Lung (tissue), 12 donors: ENCODE measurements around the gene PARD6B. TPM values are rescaled to one million over a fixed set of nuclear protein-coding genes. Genes with fewer than 3 reads are reported as not detected.
A peak's percentile ranks its signal among the peaks of the same experiment; 100 is the strongest.

ENCODE experiments used
- ATAC-seq: fragments of 200-7000 bp; cut with Tn5 transposase; one replicate; pipeline ENCODE4 v1.9.1; 2020; ENCODE audit warnings: moderate number of reproducible peaks; ENCODE audit not compliant: insufficient read depth, low FRiP score
- DNase-seq, 3 donors: peaks; one replicate each; pipeline ENCODE4 v3.0.0-alpha.2; 2013 to 2017
- H3K27ac ChIP-seq, 2 donors: one replicate each; pipeline ENCODE4 v1.5.1; 2013; ENCODE audit warnings: mild to moderate bottlenecking in 2 of 2, moderate library complexity in 2 of 2, control low read depth in 1 of 2, inconsistent platforms in 1 of 2, low read depth in 1 of 2, low read length in 1 of 2
- H3K27me3 ChIP-seq, 3 donors: one replicate each; pipeline ENCODE4 v1.5.1; 2013; ENCODE audit warnings: low read length in 2 of 3; ENCODE audit not compliant: control insufficient read depth in 3 of 3, insufficient read depth in 3 of 3
- H3K36me3 ChIP-seq, 4 donors: one replicate each; pipeline ENCODE4 v1.5.1; 2013; ENCODE audit warnings: low read length in 4 of 4, mild to moderate bottlenecking in 1 of 4, moderate library complexity in 1 of 4; ENCODE audit not compliant: control insufficient read depth in 4 of 4, insufficient read depth in 4 of 4
- H3K4me1 ChIP-seq, 5 donors: one replicate each; pipeline ENCODE4 v1.5.1; 2013; ENCODE audit warnings: low read length in 5 of 5, mild to moderate bottlenecking in 2 of 5, moderate library complexity in 1 of 5; ENCODE audit not compliant: control insufficient read depth in 5 of 5, insufficient read depth in 5 of 5
- H3K4me3 ChIP-seq: one replicate; pipeline ENCODE4 v1.5.1; 2013; ENCODE audit warnings: mild to moderate bottlenecking, control low read depth, moderate library complexity
- H3K9ac ChIP-seq, 2 donors: one replicate each; pipeline ENCODE4 v1.5.1; 2013; ENCODE audit warnings: low read length in 2 of 2, control low read depth in 1 of 2; ENCODE audit not compliant: insufficient read depth in 1 of 2
- H3K9me3 ChIP-seq, 4 donors: one replicate each; pipeline ENCODE4 v1.5.1; 2013; ENCODE audit warnings: low read length in 3 of 4, mild to moderate bottlenecking in 1 of 4, moderate library complexity in 1 of 4; ENCODE audit not compliant: control insufficient read depth in 4 of 4, insufficient read depth in 3 of 4
- WGBS, 2 donors: extraction: QIAGEN DNeasy Blood & Tissue Kit; methylation state at CpG; one replicate each; pipeline ENCODE4 v1.1.7; 2013; 5-methylcytosine and 5-hydroxymethylcytosine counted together
- polyA plus RNA-seq, 2 donors: library from polyadenylated mRNA; stranded (reverse); fragments of 200-250 nt; gene quantifications; one replicate each; pipeline ENCODE4 v1.2.1, GENCODE V29; 2013
- total RNA-seq, 2 donors: library from RNA; depleted of rRNA in 1 of 2; stranded (reverse); fragments of >200 nt in 1 of 2; gene quantifications; one replicate each; pipeline ENCODE4 v1.2.1, GENCODE V29; 2014 to 2021
- TF ChIP-seq, protein P1 (sequence below): IDR thresholded peaks from 2 replicates; pipeline ENCODE4 v1.5.1; 2012; ENCODE audit warnings: mild to moderate bottlenecking; ENCODE audit errors: control extremely low read depth, extremely low read depth
- donor health status: control.
- donor health status: control.
- donor health status: Bipolar disorder and iron deficiency.
- donor health status: healthy.
- donor health status: DM: yes; HTN: yes; CAD: no.

The PARD6B gene
- total and polyA plus RNA-seq, 4 donors, result 2.0 to 41.8 (median 25.8) TPM

GRCh38 chr20:50758469-50758868 lies 27.1 kb downstream of the PARD6B start:
- Histone ChIP-seq H3K27me3 (no peaks in the 10 kb centered on the region), H3K36me3 (no peaks in the 10 kb centered on the region), H3K9me3 (no peaks in the 10 kb centered on the region), H3K9ac (no peak overlapping the region), H3K27ac (no peak overlapping the region), H3K4me3 (no peak overlapping the region), H3K4me1 (peaks cover 2 to 14% (median 6%) of the 10 kb centered on the region in 5 donors)
- TF ChIP-seq, protein P1, sequence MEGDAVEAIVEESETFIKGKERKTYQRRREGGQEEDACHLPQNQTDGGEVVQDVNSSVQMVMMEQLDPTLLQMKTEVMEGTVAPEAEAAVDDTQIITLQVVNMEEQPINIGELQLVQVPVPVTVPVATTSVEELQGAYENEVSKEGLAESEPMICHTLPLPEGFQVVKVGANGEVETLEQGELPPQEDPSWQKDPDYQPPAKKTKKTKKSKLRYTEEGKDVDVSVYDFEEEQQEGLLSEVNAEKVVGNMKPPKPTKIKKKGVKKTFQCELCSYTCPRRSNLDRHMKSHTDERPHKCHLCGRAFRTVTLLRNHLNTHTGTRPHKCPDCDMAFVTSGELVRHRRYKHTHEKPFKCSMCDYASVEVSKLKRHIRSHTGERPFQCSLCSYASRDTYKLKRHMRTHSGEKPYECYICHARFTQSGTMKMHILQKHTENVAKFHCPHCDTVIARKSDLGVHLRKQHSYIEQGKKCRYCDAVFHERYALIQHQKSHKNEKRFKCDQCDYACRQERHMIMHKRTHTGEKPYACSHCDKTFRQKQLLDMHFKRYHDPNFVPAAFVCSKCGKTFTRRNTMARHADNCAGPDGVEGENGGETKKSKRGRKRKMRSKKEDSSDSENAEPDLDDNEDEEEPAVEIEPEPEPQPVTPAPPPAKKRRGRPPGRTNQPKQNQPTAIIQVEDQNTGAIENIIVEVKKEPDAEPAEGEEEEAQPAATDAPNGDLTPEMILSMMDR, result no peak
- 87 to 93% methylated on average over 5 of the region's 5 CpGs for WGBS, 2 donors
- DNase-seq, result no peak
- no peak for ATAC-seq

DNA sequence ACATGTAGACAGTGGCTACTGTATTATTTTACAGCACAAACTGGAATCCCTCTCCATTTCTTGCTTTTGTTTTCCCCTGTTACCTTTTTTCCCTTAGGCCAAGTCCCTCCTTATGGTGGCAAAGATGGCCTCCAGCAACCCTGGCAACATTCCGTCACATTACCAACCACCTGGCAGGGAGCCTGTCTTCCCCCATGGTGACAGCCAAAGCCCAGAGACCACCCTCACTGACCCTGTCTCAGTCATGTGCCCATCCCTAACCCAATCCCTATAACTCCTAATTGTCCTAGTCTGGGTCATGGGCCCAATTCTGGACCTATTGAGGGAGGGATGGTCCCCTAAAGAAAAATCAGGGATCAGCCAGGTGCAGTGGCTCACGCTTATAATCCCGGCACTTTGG lies 27.6 kb downstream of the PARD6B start:
- H3K36me3 ChIP-seq, result no peaks in the 10 kb centered on the region
- 97% methylated on average over 3 of the region's 3 CpGs for WGBS, 2 donors
- H3K9ac ChIP-seq, result no peak overlapping the region
- no peak overlapping the region for H3K4me3 ChIP-seq
- H3K27me3 ChIP-seq, result no peaks in the 10 kb centered on the region
- H3K9me3 ChIP-seq, result no peaks in the 10 kb centered on the region
- H3K4me1 ChIP-seq, result peaks cover 2 to 14% (median 6%) of the 10 kb centered on the region in 5 donors
- no peak overlapping the region for H3K27ac ChIP-seq
- TF ChIP-seq, protein P1, result no peak
- ATAC-seq (no peak), DNase-seq (no peak)

- H3K27ac ChIP-seq, result no peak overlapping the region
- H3K9ac ChIP-seq, result no peak overlapping the region
- H3K36me3 ChIP-seq, result no peaks in the 10 kb centered on the region
- no peaks in the 10 kb centered on the region for H3K9me3 ChIP-seq
- ATAC-seq (no peak), DNase-seq (no peak)
- peaks cover 2 to 14% (median 6%) of the 10 kb centered on the region in 5 donors for H3K4me1 ChIP-seq
- WGBS, 2 donors, result 69 to 83% methylated on average over 5 of the region's 5 CpGs
- TF ChIP-seq, protein P1, result no peak
- H3K27me3 ChIP-seq, result no peaks in the 10 kb centered on the region
- no peak overlapping the region for H3K4me3 ChIP-seq
Measured at GRCh38 chr20:50759678-50760077, 28.3 kb downstream of the PARD6B start.

- ATAC-seq, result peak; percentile 16
- WGBS, 2 donors, result 57 to 76% methylated on average over 6 of the region's 6 CpGs
- Histone ChIP-seq H3K4me3 (no peak overlapping the region), H3K36me3 (no peaks in the 10 kb centered on the region), H3K9me3 (no peaks in the 10 kb centered on the region), H3K4me1 (peaks cover 2 to 14% (median 6%) of the 10 kb centered on the region in 5 donors), H3K9ac (peak overlapping the region in 1 of 2 donors; percentile 62), H3K27me3 (no peaks in the 10 kb centered on the region), H3K27ac (peak overlapping the region in 1 of 2 donors; percentile 88)
- DNase-seq, result no peak
- TF ChIP-seq, protein P1, result no peak
Measured at GRCh38 chr20:50762045-50762422, 30.7 kb downstream of the PARD6B start.
